GM23338 (cell line): ENCODE measurements around the gene NEK7. TPM values are rescaled to one million over a fixed set of nuclear protein-coding genes. Genes with fewer than 3 reads are reported as not detected.

Experiments
- ATAC-seq: fragments of 200-7000 bp; cut with Tn5 transposase; 3 replicates; pipeline ENCODE4 v1.9.1; 2020
- DNase-seq: peaks from one replicate; pipeline ENCODE4 v3.0.0-alpha.2; 2015; ENCODE audit warnings: low spot score
- H2AFZ ChIP-seq: fragments of 200-600 bp; sonication (generic); 2 replicates; pipeline ENCODE4 v1.8.0; 2016; ENCODE audit warnings: antibody characterized with exemption, mild to moderate bottlenecking, moderate library complexity
- H3F3A ChIP-seq: fragments of 200-600 bp; sonication (generic); replicated peaks from 2 replicates; pipeline ENCODE4 v1.8.0; 2017; ENCODE audit warnings: antibody characterized with exemption, mixed run types, low read depth
- H3K27ac ChIP-seq: fragments of 200-600 bp; sonication (generic); 2 replicates; pipeline ENCODE4 v1.6.1; 2016; ENCODE audit warnings: low read depth
- H3K27me3 ChIP-seq: fragments of 200-600 bp; sonication (generic); 2 replicates; pipeline ENCODE4 v1.8.0; 2016; ENCODE audit warnings: mild to moderate bottlenecking, mixed run types, moderate library complexity; ENCODE audit not compliant: insufficient read depth
- H3K36me3 ChIP-seq: fragments of 200-600 bp; sonication (generic); 2 replicates; pipeline ENCODE4 v1.8.0; 2016; ENCODE audit warnings: mild to moderate bottlenecking; ENCODE audit not compliant: insufficient read depth
- H3K4me1 ChIP-seq: fragments of 200-600 bp; sonication (generic); 2 replicates; pipeline ENCODE4 v1.8.0; 2016; ENCODE audit warnings: mild to moderate bottlenecking, moderate library complexity; ENCODE audit not compliant: insufficient read depth
- H3K4me2 ChIP-seq: fragments of 200-600 bp; sonication (generic); 2 replicates; pipeline ENCODE4 v1.7.1; 2017; ENCODE audit warnings: mixed run types
- H3K4me3 ChIP-seq: fragments of 200-600 bp; sonication (generic); 2 replicates; pipeline ENCODE4 v1.6.1; 2016; ENCODE audit warnings: mixed run types
- H3K79me2 ChIP-seq: fragments of 200-600 bp; sonication (generic); replicated peaks from 2 replicates; pipeline ENCODE4 v1.8.0; 2017; ENCODE audit warnings: mild to moderate bottlenecking; ENCODE audit not compliant: insufficient read depth
- H3K9me2 ChIP-seq: fragments of 200-600 bp; sonication (generic); 2 replicates; pipeline ENCODE4 v1.8.0; 2017; ENCODE audit not compliant: insufficient read depth
- H4K20me1 ChIP-seq: fragments of 200-600 bp; sonication (generic); replicated peaks from 2 replicates; pipeline ENCODE4 v1.8.0; 2017; ENCODE audit warnings: mild to moderate bottlenecking; ENCODE audit not compliant: insufficient read depth
- H3K27ac Mint-ChIP-seq: 2 replicates; pipeline ENCODE4 v1.8.0; 2020; ENCODE audit warnings: inconsistent platforms, mild to moderate bottlenecking, moderate library complexity, mixed read lengths
- H3K27me3 Mint-ChIP-seq: 3 replicates; pipeline ENCODE4 v1.8.0; 2022; ENCODE audit warnings: low read depth, mild to moderate bottlenecking, moderate library complexity, mixed read lengths, inconsistent platforms; ENCODE audit not compliant: insufficient read depth, poor library complexity
- H3K36me3 Mint-ChIP-seq: 3 replicates; pipeline ENCODE4 v1.8.0; 2021; ENCODE audit warnings: low read depth, mild to moderate bottlenecking, inconsistent platforms, moderate library complexity, mixed read lengths
- H3K4me1 Mint-ChIP-seq: 3 replicates; pipeline ENCODE4 v1.8.0; 2020; ENCODE audit warnings: mild to moderate bottlenecking, inconsistent platforms, mixed read lengths
- H3K4me3 Mint-ChIP-seq: 3 replicates; pipeline ENCODE4 v1.8.0; 2021; ENCODE audit warnings: moderate library complexity, mild to moderate bottlenecking, inconsistent platforms, mixed read lengths
- H3K9me3 Mint-ChIP-seq: 3 replicates; pipeline ENCODE4 v1.8.0; 2020; ENCODE audit warnings: moderate library complexity, mild to moderate bottlenecking, inconsistent platforms, mixed read lengths
- ETS1 ChIP-seq: IDR thresholded peaks from 2 replicates; pipeline ENCODE4 v1.6.1; 2016; ENCODE audit warnings: antibody characterized with exemption
- EZH2 ChIP-seq: fragments of 200-600 bp; sonication (generic); IDR thresholded peaks from one replicate; pipeline ENCODE4 v1.8.0; 2017; ENCODE audit warnings: antibody characterized with exemption, mild to moderate bottlenecking, low read depth; ENCODE audit not compliant: unreplicated experiment
- EZH2phosphoT487 ChIP-seq: fragments of 200-600 bp; sonication (generic); IDR thresholded peaks from one replicate; pipeline ENCODE4 v1.8.1; 2018; ENCODE audit warnings: antibody characterized with exemption; ENCODE audit not compliant: unreplicated experiment
- JUNB ChIP-seq: IDR thresholded peaks from one replicate; pipeline ENCODE4 v1.6.1; 2016; ENCODE audit warnings: antibody characterized with exemption; ENCODE audit not compliant: unreplicated experiment
- NANOG ChIP-seq: IDR thresholded peaks from 2 replicates; pipeline ENCODE4 v1.6.1; 2016; ENCODE audit warnings: antibody characterized with exemption, borderline replicate concordance
- POLR2AphosphoS5 ChIP-seq: IDR thresholded peaks from 2 replicates; pipeline ENCODE4 v1.6.1; 2016; ENCODE audit warnings: antibody characterized with exemption, low read depth
- REST ChIP-seq: IDR thresholded peaks from one replicate; pipeline ENCODE4 v1.6.1; 2018; ENCODE audit warnings: antibody characterized with exemption; ENCODE audit not compliant: unreplicated experiment
- STAT1 ChIP-seq: IDR thresholded peaks from one replicate; pipeline ENCODE4 v1.6.1; 2016; ENCODE audit warnings: antibody characterized with exemption; ENCODE audit not compliant: unreplicated experiment
- ZNF114 ChIP-seq: fragments of 250-450 bp; sonication (Bioruptor Pico); IDR thresholded peaks from 2 replicates; pipeline ENCODE4 v1.5.0; 2020; ENCODE audit warnings: mild to moderate bottlenecking, moderate library complexity
- ZNF331 ChIP-seq: fragments of 250-450 bp; sonication (Bioruptor Pico); IDR thresholded peaks from 2 replicates; pipeline ENCODE4 v1.5.0; 2020; ENCODE audit warnings: low read depth, mild to moderate bottlenecking, moderate library complexity
- polyA plus RNA-seq: library from polyadenylated mRNA; unstranded; fragments of >200 nt; fragmentation: Nextera tagmentation; extraction: Ambion mirVana; gene quantifications from 2 replicates; pipeline ENCODE4 v1.2.1, GENCODE V29; 2016
- total RNA-seq: library from RNA; depleted of rRNA; stranded (reverse); fragments of >200 nt; shearing (Covaris generic); gene quantifications from 2 replicates; pipeline ENCODE4 v1.2.3, GENCODE V29; 2014

Gene NEK7
- total and polyA plus RNA-seq, 2 experiments from 2014 or later = 4.8 to 15.3 TPM

GRCh38 chr1:198185759-198186158, 29.0 kb downstream of the NEK7 start:
- H4K20me1 ChIP-seq = no peaks in the 10 kb centered on the region
- H3K4me1 Mint-ChIP-seq = peaks cover 3% of the 10 kb centered on the region; the same call in 2 of the 3 replicates
- no peak overlapping the region for H2AFZ ChIP-seq
- no peaks in the 10 kb centered on the region for H3K27me3 Mint-ChIP-seq
- DNase-seq (no peak), ATAC-seq (no peak)
- H3K9me2 ChIP-seq = no peaks in the 10 kb centered on the region
- no peak overlapping the region for H3K27ac Mint-ChIP-seq
- no peaks in the 10 kb centered on the region for H3K27me3 ChIP-seq
- peaks cover 94% of the 10 kb centered on the region for H3K79me2 ChIP-seq
- H3K4me1 ChIP-seq = no peaks in the 10 kb centered on the region
- H3K4me3 ChIP-seq = no peak overlapping the region
- H3K36me3 Mint-ChIP-seq = no peaks in the 10 kb centered on the region
- no peak for TF ChIP-seq ETS1
- no peak for TF ChIP-seq EZH2
- TF ChIP-seq POLR2AphosphoS5 = no peak
- TF ChIP-seq REST = no peak
- no peak overlapping the region for H3K27ac ChIP-seq
- no peak overlapping the region for H3K4me3 Mint-ChIP-seq
- H3F3A ChIP-seq = no peaks in the 10 kb centered on the region
- no peak overlapping the region for H3K4me2 ChIP-seq
- no peaks in the 10 kb centered on the region for H3K36me3 ChIP-seq
- no peaks in the 10 kb centered on the region for H3K9me3 Mint-ChIP-seq

- Mint-ChIP-seq H3K4me3 (no peak overlapping the region), H3K36me3 (no peaks in the 10 kb centered on the region), H3K27me3 (no peaks in the 10 kb centered on the region), H3K9me3 (no peaks in the 10 kb centered on the region), H3K27ac (peak overlapping the region; percentile 39; the same call in 1 of the 2 replicates), H3K4me1 (peaks cover 3% of the 10 kb centered on the region; the same call in 2 of the 3 replicates)
- Histone ChIP-seq H3F3A (no peaks in the 10 kb centered on the region), H4K20me1 (no peaks in the 10 kb centered on the region), H3K79me2 (peaks cover 92% of the 10 kb centered on the region), H3K27me3 (no peaks in the 10 kb centered on the region), H3K36me3 (no peaks in the 10 kb centered on the region), H3K9me2 (no peaks in the 10 kb centered on the region), H3K27ac (no peak overlapping the region), H3K4me3 (no peak overlapping the region), H3K4me1 (no peaks in the 10 kb centered on the region), H3K4me2 (no peak overlapping the region), H2AFZ (no peak overlapping the region)
- TF ChIP-seq EZH2 = no peak
- no peak for TF ChIP-seq ZNF114 (CRISPR knock-in tag)
- TF ChIP-seq POLR2AphosphoS5 = no peak
- TF ChIP-seq EZH2phosphoT487 = no peak
- no peak for TF ChIP-seq ZNF331
- no peak for TF ChIP-seq NANOG
- TF ChIP-seq JUNB = no peak
- no peak for TF ChIP-seq REST
- TF ChIP-seq ETS1 = no peak
- TF ChIP-seq STAT1 = no peak
- ATAC-seq = no peak
- no peak for DNase-seq
Observed at GRCh38 chr1:198186916-198187580, 30.2 kb downstream of the NEK7 start.
